Calu3 (cell line): ENCODE measurements around the gene SLC44A1. TPM values are rescaled to one million over a fixed set of nuclear protein-coding genes. Genes with fewer than 3 reads are reported as not detected.

Source experiments
- BruUV-seq: library from RNA; stranded (reverse); fragments of 400-500 nt; replicated peaks from 2 replicates; lab custom pipeline; 2021; lab: Mats Ljungman, UMichigan
- CTCF ChIA-PET: fragments of 300-600 bp; sonication (Branson Sonifier 250); formaldehyde crosslinking; loops from one replicate; lab custom pipeline; 2022; ENCODE audit warnings: antibody characterized with exemption; lab: Charles Lee
- DNase-seq: peaks from one replicate; pipeline ENCODE4 v3.0.0; 2022
- H3K27ac Mint-ChIP-seq: one replicate; pipeline ENCODE4 v1.8.0; 2022; ENCODE audit warnings: mixed read lengths; ENCODE audit not compliant: unreplicated experiment
- H3K27me3 Mint-ChIP-seq: one replicate; pipeline ENCODE4 v1.8.0; 2022; ENCODE audit warnings: mixed read lengths; ENCODE audit not compliant: unreplicated experiment
- H3K36me3 Mint-ChIP-seq: one replicate; pipeline ENCODE4 v1.8.0; 2022; ENCODE audit warnings: mild to moderate bottlenecking, moderate library complexity, mixed read lengths; ENCODE audit not compliant: insufficient read depth, unreplicated experiment
- H3K4me1 Mint-ChIP-seq: one replicate; pipeline ENCODE4 v1.8.0; 2022; ENCODE audit warnings: mild to moderate bottlenecking, low read depth, mixed read lengths; ENCODE audit not compliant: unreplicated experiment
- H3K4me3 Mint-ChIP-seq: one replicate; pipeline ENCODE4 v1.8.0; 2022; ENCODE audit warnings: mild to moderate bottlenecking, low read depth, moderate library complexity, mixed read lengths; ENCODE audit not compliant: unreplicated experiment
- H3K9me3 Mint-ChIP-seq: one replicate; pipeline ENCODE4 v1.8.0; 2022; ENCODE audit warnings: low read depth, mixed read lengths; ENCODE audit not compliant: unreplicated experiment
- intact Hi-C: fragments of 100-400 bp; cut with micrococcal nuclease; formaldehyde crosslinking; loops from one replicate; pipeline ENCODE4 v1.10.0; 2022; ENCODE audit not compliant: unreplicated experiment
- total RNA-seq: library from RNA; stranded (reverse); gene quantifications from 2 replicates; pipeline ENCODE4 v1.2.3, GENCODE V29; 2022
- TF ChIP-seq, protein P1 (sequence below): fragments of 200-600 bp; IDR thresholded peaks from one replicate; pipeline ENCODE4 v1.8.0; 2022; ENCODE audit warnings: antibody characterized with exemption; ENCODE audit not compliant: unreplicated experiment

The SLC44A1 gene
- total RNA-seq, 1 experiment from 2014 or later: 41.2 TPM

GRCh38 chr9:105311306-105311705 is 66.9 kb downstream of the SLC44A1 start:
- TF ChIP-seq, protein P1, sequence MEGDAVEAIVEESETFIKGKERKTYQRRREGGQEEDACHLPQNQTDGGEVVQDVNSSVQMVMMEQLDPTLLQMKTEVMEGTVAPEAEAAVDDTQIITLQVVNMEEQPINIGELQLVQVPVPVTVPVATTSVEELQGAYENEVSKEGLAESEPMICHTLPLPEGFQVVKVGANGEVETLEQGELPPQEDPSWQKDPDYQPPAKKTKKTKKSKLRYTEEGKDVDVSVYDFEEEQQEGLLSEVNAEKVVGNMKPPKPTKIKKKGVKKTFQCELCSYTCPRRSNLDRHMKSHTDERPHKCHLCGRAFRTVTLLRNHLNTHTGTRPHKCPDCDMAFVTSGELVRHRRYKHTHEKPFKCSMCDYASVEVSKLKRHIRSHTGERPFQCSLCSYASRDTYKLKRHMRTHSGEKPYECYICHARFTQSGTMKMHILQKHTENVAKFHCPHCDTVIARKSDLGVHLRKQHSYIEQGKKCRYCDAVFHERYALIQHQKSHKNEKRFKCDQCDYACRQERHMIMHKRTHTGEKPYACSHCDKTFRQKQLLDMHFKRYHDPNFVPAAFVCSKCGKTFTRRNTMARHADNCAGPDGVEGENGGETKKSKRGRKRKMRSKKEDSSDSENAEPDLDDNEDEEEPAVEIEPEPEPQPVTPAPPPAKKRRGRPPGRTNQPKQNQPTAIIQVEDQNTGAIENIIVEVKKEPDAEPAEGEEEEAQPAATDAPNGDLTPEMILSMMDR: no peak
- no peak overlapping the region for H3K4me3 Mint-ChIP-seq

GRCh38 chr9:105313238-105313637 is 68.8 kb downstream of the SLC44A1 start:
- no peak overlapping the region for H3K27ac Mint-ChIP-seq
- peaks cover 5% of the 10 kb centered on the region for H3K36me3 Mint-ChIP-seq
- TF ChIP-seq, protein P1: no peak
- H3K27me3 Mint-ChIP-seq: no peaks in the 10 kb centered on the region
- H3K4me1 Mint-ChIP-seq: no peaks in the 10 kb centered on the region
- no peaks in the 10 kb centered on the region for H3K9me3 Mint-ChIP-seq
- intact Hi-C loops: no loop called here
- no peak for DNase-seq
- CTCF ChIA-PET: no interaction called here
- BruUV-seq: no TSS peak
- H3K4me3 Mint-ChIP-seq: no peak overlapping the region

More at GRCh38 chr9:105311306-105311705, 66.9 kb downstream of the SLC44A1 start:
- no peaks in the 10 kb centered on the region for H3K9me3 Mint-ChIP-seq
- peaks cover 2% of the 10 kb centered on the region for H3K4me1 Mint-ChIP-seq
- CTCF ChIA-PET: no interaction called here
- H3K36me3 Mint-ChIP-seq: no peaks in the 10 kb centered on the region
- intact Hi-C loops: no loop called here
- no peak overlapping the region for H3K27ac Mint-ChIP-seq
- H3K27me3 Mint-ChIP-seq: no peaks in the 10 kb centered on the region
- no peak for DNase-seq
- no TSS peak for BruUV-seq

GRCh38 chr9:105316703-105317102 is 72.3 kb downstream of the SLC44A1 start:
- no peaks in the 10 kb centered on the region for H3K9me3 Mint-ChIP-seq
- no peak overlapping the region for H3K27ac Mint-ChIP-seq
- peaks cover 10% of the 10 kb centered on the region for H3K36me3 Mint-ChIP-seq
- no peak overlapping the region for H3K4me3 Mint-ChIP-seq
- BruUV-seq: no TSS peak
- intact Hi-C loops: no loop called here
- CTCF ChIA-PET: interaction anchor here (0.6 kb wide), 1 partner anchor 487 kb away, joined by 3 read pairs; no protein-coding TSS in a partner anchor
- TF ChIP-seq, protein P1: no peak
- peaks cover 3% of the 10 kb centered on the region for H3K4me1 Mint-ChIP-seq
- no peaks in the 10 kb centered on the region for H3K27me3 Mint-ChIP-seq
- DNase-seq: no peak

DNA sequence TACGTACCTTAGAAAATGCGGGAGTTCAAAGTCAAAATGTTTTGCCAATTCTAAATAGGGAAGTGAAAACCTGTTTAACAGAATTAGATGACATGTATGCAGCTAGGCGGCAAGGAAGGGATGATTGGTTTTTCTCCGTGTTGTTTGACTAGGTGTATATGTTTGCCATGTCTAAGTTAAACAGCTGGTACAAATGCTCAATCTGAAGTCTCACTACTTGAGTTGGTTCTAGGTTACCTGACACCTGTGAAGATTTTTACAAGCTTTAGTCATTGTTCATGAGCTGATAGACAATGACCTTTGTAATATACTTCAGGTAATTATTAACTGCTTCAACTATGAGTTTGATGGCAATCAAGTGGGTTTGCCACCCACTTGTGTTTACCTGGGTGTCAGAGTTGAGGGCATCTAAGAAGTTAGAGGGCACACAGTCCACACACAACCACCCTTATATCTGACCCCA is 74.3 kb downstream of the SLC44A1 start:
- BruUV-seq: no TSS peak
- peak overlapping the region; percentile 63 for H3K27ac Mint-ChIP-seq

More for the DNA sequence above, 74.3 kb downstream of the SLC44A1 start:
- Mint-ChIP-seq H3K4me3 (peak overlapping the region; percentile 32), H3K36me3 (peaks cover 10% of the 10 kb centered on the region), H3K9me3 (no peaks in the 10 kb centered on the region), H3K27me3 (no peaks in the 10 kb centered on the region), H3K4me1 (peaks cover 13% of the 10 kb centered on the region)
- TF ChIP-seq, protein P1: no peak
- DNase-seq: peak; percentile 13
- intact Hi-C loops: no loop called here
- CTCF ChIA-PET: interaction anchor here (0.8 to 1.0 kb wide), 2 partner anchors 19 to 74 kb away, joined by 3 to 6 read pairs; partner anchors contain the start of gene SLC44A1
